GM18526 (cell line): Measurements from ENCODE around the gene ACTN2.

Source experiments
- POLR2A ChIP-seq: IDR thresholded peaks from 3 replicates; pipeline ENCODE4 v1.6.1; 2011; ENCODE audit not compliant: insufficient read length; ENCODE audit errors: extremely low read depth

The ACTN2 gene

GRCh38 chr1:236747311-236747985, 61.1 kb downstream of the ACTN2 start:
- no peak for TF ChIP-seq POLR2A

- no peak for TF ChIP-seq POLR2A
These were observed 62.1 kb downstream of the ACTN2 start for GRCh38 chr1:236748268-236748870.

GRCh38 chr1:236750928-236751327, 64.6 kb downstream of the ACTN2 start:
- TF ChIP-seq POLR2A = no peak

GRCh38 chr1:236751385-236751784, 65.1 kb downstream of the ACTN2 start:
- no peak for TF ChIP-seq POLR2A

- TF ChIP-seq POLR2A = no peak
These were observed 65.6 kb downstream of the ACTN2 start for GRCh38 chr1:236751935-236752334.

GRCh38 chr1:236753516-236753915, 67.2 kb downstream of the ACTN2 start:
- TF ChIP-seq POLR2A = no peak

- no peak for TF ChIP-seq POLR2A
These were observed 67.7 kb downstream of the ACTN2 start for GRCh38 chr1:236753964-236754363.

- TF ChIP-seq POLR2A = no peak
These were observed 68.4 kb downstream of the ACTN2 start for GRCh38 chr1:236754525-236755210.

- TF ChIP-seq POLR2A = no peak
These were observed 71.3 kb downstream of the ACTN2 start for GRCh38 chr1:236757640-236758039.

- no peak for TF ChIP-seq POLR2A
These were observed 73.1 kb downstream of the ACTN2 start for GRCh38 chr1:236759252-236759859.

GRCh38 chr1:236760480-236760879, 74.2 kb downstream of the ACTN2 start:
- TF ChIP-seq POLR2A = no peak

- no peak for TF ChIP-seq POLR2A
These were observed 74.7 kb downstream of the ACTN2 start for GRCh38 chr1:236760986-236761385.

GRCh38 chr1:236761397-236762132, 75.3 kb downstream of the ACTN2 start:
- no peak for TF ChIP-seq POLR2A

GRCh38 chr1:236762410-236762809, 76.1 kb downstream of the ACTN2 start:
- no peak for TF ChIP-seq POLR2A

- no peak for TF ChIP-seq POLR2A
These were observed 79.5 kb downstream of the ACTN2 start for GRCh38 chr1:236765831-236766230.
